Type B pancreatic cell (in vitro differentiated cells): ENCODE measurements around the gene PPEF2. TPM values are rescaled to one million over a fixed set of nuclear protein-coding genes. Genes with fewer than 3 reads are reported as not detected.

Experiments used
- DNase-seq: peaks from one replicate; pipeline ENCODE4 v3.0.0; 2021; ENCODE audit warnings: mixed read lengths; ENCODE audit not compliant: unreplicated experiment; ENCODE audit errors: extremely low spot score
- H3K27ac Mint-ChIP-seq: 2 replicates; pipeline ENCODE4 v1.8.0; 2021; ENCODE audit warnings: mild to moderate bottlenecking, mixed read lengths
- H3K27me3 Mint-ChIP-seq: 2 replicates; pipeline ENCODE4 v1.8.0; 2021; ENCODE audit warnings: mixed read lengths
- H3K36me3 Mint-ChIP-seq: 2 replicates; pipeline ENCODE4 v1.8.0; 2021; ENCODE audit warnings: mixed read lengths
- H3K4me1 Mint-ChIP-seq: one replicate; pipeline ENCODE4 v1.8.0; 2021; ENCODE audit warnings: mixed read lengths; ENCODE audit not compliant: unreplicated experiment
- H3K4me3 Mint-ChIP-seq: 2 replicates; pipeline ENCODE4 v1.8.0; 2021; ENCODE audit warnings: mild to moderate bottlenecking, mixed read lengths
- H3K9me3 Mint-ChIP-seq: 2 replicates; pipeline ENCODE4 v1.8.0; 2021; ENCODE audit warnings: mixed read lengths
- CTCF ChIP-seq: fragments of 200-600 bp; sonication (generic); conservative IDR thresholded peaks from 2 replicates; pipeline ENCODE4 v1.5.0; 2021; ENCODE audit warnings: antibody characterized with exemption, mild to moderate bottlenecking
- total RNA-seq: library from RNA; stranded (reverse); gene quantifications from 2 replicates; pipeline ENCODE4 v1.2.1, GENCODE V29; 2021; ENCODE audit warnings: low replicate concordance

Gene PPEF2
- total RNA-seq, 1 donor from 2014 or later = not detected

- DNase-seq = no peak
- Mint-ChIP-seq H3K4me1 (no peaks in the 10 kb centered on the region), H3K36me3 (no peaks in the 10 kb centered on the region), H3K27ac (no peak overlapping the region), H3K4me3 (no peak overlapping the region), H3K9me3 (peaks cover 3% of the 10 kb centered on the region), H3K27me3 (peaks cover 16% of the 10 kb centered on the region)
- TF ChIP-seq CTCF = no peak
Observed at GRCh38 chr4:75891611-75892010, 10.6 kb downstream of the PPEF2 start.

- H3K27ac Mint-ChIP-seq = no peak overlapping the region
- no peaks in the 10 kb centered on the region for H3K9me3 Mint-ChIP-seq
- peaks cover 16% of the 10 kb centered on the region for H3K27me3 Mint-ChIP-seq
- no peaks in the 10 kb centered on the region for H3K4me1 Mint-ChIP-seq
- no peak overlapping the region for H3K4me3 Mint-ChIP-seq
- TF ChIP-seq CTCF = no peak
- no peak for DNase-seq
- H3K36me3 Mint-ChIP-seq = no peaks in the 10 kb centered on the region
Observed at GRCh38 chr4:75889537-75890199, 12.6 kb downstream of the PPEF2 start.

GRCh38 chr4:75886104-75886503 lies 16.1 kb downstream of the PPEF2 start:
- Mint-ChIP-seq H3K27ac (no peak overlapping the region), H3K36me3 (no peaks in the 10 kb centered on the region), H3K4me3 (no peak overlapping the region), H3K9me3 (no peaks in the 10 kb centered on the region), H3K27me3 (peaks cover 12% of the 10 kb centered on the region), H3K4me1 (no peaks in the 10 kb centered on the region)
- TF ChIP-seq CTCF = no peak
- no peak for DNase-seq

GRCh38 chr4:75881476-75881875 lies 20.8 kb downstream of the PPEF2 start:
- TF ChIP-seq CTCF = no peak

GRCh38 chr4:75880278-75880677 lies 22.0 kb downstream of the PPEF2 start:
- Mint-ChIP-seq H3K4me3 (no peak overlapping the region), H3K36me3 (no peaks in the 10 kb centered on the region), H3K27me3 (peaks cover 3% of the 10 kb centered on the region), H3K9me3 (no peaks in the 10 kb centered on the region), H3K27ac (no peak overlapping the region), H3K4me1 (no peaks in the 10 kb centered on the region)
- no peak for TF ChIP-seq CTCF
- DNase-seq = no peak

More at GRCh38 chr4:75881476-75881875, 20.8 kb downstream of the PPEF2 start:
- Mint-ChIP-seq H3K9me3 (no peaks in the 10 kb centered on the region), H3K27me3 (no peaks in the 10 kb centered on the region), H3K36me3 (no peaks in the 10 kb centered on the region), H3K4me3 (no peak overlapping the region), H3K27ac (no peak overlapping the region), H3K4me1 (no peaks in the 10 kb centered on the region)
- DNase-seq = no peak
